Iris pigment epithelial cell (primary cell): ENCODE results near the gene ANXA6.

Source experiments
- DNase-seq: peaks from one replicate; pipeline ENCODE4 v3.0.0-alpha.2; 2011; ENCODE audit warnings: low read depth

ANXA6 gene

GRCh38 chr5:151153300-151153699, 4.3 kb downstream of the ANXA6 start:
- DNase-seq, result no peak

- DNase-seq, result peak; percentile 33
Observed at GRCh38 chr5:151151793-151152192, 5.8 kb downstream of the ANXA6 start.

- no peak for DNase-seq
Observed at GRCh38 chr5:151151263-151151660, 6.3 kb downstream of the ANXA6 start.

GRCh38 chr5:151150471-151151262, 6.9 kb downstream of the ANXA6 start:
- peak; percentile 62 for DNase-seq

- DNase-seq, result no peak
Observed at GRCh38 chr5:151148583-151148982, 9.0 kb downstream of the ANXA6 start.

GRCh38 chr5:151147033-151147432, 10.5 kb downstream of the ANXA6 start:
- no peak for DNase-seq

- DNase-seq, result no peak
Observed at GRCh38 chr5:151146061-151146460, 11.5 kb downstream of the ANXA6 start.

GRCh38 chr5:151144922-151145321, 12.7 kb downstream of the ANXA6 start:
- no peak for DNase-seq

- no peak for DNase-seq
Observed at GRCh38 chr5:151144275-151144674, 13.3 kb downstream of the ANXA6 start.

GRCh38 chr5:151143645-151144044, 13.9 kb downstream of the ANXA6 start:
- DNase-seq, result no peak

GRCh38 chr5:151142933-151143332, 14.6 kb downstream of the ANXA6 start:
- DNase-seq, result no peak

GRCh38 chr5:151141535-151141934, 16.0 kb downstream of the ANXA6 start:
- peak; percentile 65 for DNase-seq

GRCh38 chr5:151140686-151141459, 16.7 kb downstream of the ANXA6 start:
- DNase-seq, result no peak

- no peak for DNase-seq
Observed at GRCh38 chr5:151139646-151140045, 17.9 kb downstream of the ANXA6 start.

GRCh38 chr5:151139015-151139414, 18.6 kb downstream of the ANXA6 start:
- DNase-seq, result no peak

GRCh38 chr5:151138114-151138513, 19.5 kb downstream of the ANXA6 start:
- no peak for DNase-seq

GRCh38 chr5:151137067-151137825, 20.3 kb downstream of the ANXA6 start:
- no peak for DNase-seq

- DNase-seq, result no peak
Observed at GRCh38 chr5:151134228-151134627, 23.4 kb downstream of the ANXA6 start.

- DNase-seq, result no peak
Observed at GRCh38 chr5:151132963-151133362, 24.6 kb downstream of the ANXA6 start.

- no peak for DNase-seq
Observed at GRCh38 chr5:151130922-151131891, 26.4 kb downstream of the ANXA6 start.

GRCh38 chr5:151130235-151130921, 27.2 kb downstream of the ANXA6 start:
- no peak for DNase-seq
